Uterus (tissue), 2 donors: ENCODE results near the gene BCL2L11.

Source experiments
- CTCF ChIP-seq, 4 experiments: fragments of 200-600 bp in 2 of 4; fragments of 450-650 bp in 2 of 4; sonication (generic) in 2 of 4; IDR thresholded peaks; one replicate each; pipeline ENCODE4 v1.5.1; 2016 to 2019; ENCODE audit warnings: antibody characterized with exemption in 4 of 4, mild to moderate bottlenecking in 2 of 4, moderate library complexity in 1 of 4
- POLR2A ChIP-seq, 2 donors: fragments of 450-650 bp; IDR thresholded peaks; one replicate each; pipeline ENCODE4 v1.6.1; 2016; ENCODE audit warnings: antibody characterized with exemption in 2 of 2, mild to moderate bottlenecking in 1 of 2, moderate library complexity in 1 of 2

DNA sequence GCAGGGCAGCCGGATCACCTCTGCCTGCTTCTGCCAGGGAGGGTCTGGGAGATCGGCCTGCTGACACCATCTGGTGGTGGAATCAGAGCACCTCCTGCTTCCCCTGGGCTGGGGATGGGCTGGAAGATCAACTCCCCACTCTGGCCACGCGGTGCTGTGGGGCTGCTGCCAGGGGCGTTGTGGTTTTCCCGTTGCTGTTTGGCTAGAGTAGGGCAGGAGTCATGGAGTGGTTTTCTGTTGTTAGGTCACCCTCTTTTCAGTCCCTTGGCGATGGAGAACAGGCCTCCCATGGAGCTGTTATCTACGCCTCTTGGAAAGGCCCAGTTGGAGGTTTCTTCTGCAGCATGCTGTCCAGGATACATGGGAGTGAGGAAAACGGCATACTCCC lies 15.2 kb downstream of the BCL2L11 start:
- TF ChIP-seq POLR2A (IDR thresholded peaks at IDR 0.05) (no peak), CTCF (IDR thresholded peaks at IDR 0.05) (no peak)
